NK-92 (cell line): ENCODE data around the gene IMPA2.
"Not testable (repeated sequence)": the region's sequence is repeated elsewhere in the genome, so short reads cannot be mapped to it uniquely, and the experiment has no call there.

Experiments
- DNase-seq: peaks from one replicate; lab custom pipeline; 2025; ENCODE audit not compliant: unreplicated experiment; lab: John Stamatoyannopoulos, UW

The IMPA2 gene

DNA sequence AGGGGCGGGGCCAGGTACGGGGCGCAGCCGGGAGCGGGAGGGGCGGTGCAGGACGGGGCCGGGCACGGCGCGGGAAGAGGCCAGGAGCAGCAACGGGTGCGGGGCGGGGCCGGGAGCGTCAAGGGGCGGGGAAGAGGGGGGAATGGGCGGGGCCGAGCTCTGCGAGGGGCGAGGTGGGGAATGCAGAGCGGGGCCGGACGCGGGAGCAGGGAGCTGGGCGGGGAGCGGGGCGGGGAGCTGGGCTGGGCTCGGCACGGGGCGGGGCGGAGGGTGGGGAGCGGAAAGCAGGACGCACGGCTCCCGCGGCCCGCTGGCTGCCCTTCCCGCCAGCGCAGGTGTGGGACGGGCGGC lies at the start of gene IMPA2:
Gene IMPA2, plus strand, starts transcription at position 316 of the 351 bp plus-strand sequence. CDS start 163 bp downstream, outside the sequence.
- DNase-seq, result no peak

DNA sequence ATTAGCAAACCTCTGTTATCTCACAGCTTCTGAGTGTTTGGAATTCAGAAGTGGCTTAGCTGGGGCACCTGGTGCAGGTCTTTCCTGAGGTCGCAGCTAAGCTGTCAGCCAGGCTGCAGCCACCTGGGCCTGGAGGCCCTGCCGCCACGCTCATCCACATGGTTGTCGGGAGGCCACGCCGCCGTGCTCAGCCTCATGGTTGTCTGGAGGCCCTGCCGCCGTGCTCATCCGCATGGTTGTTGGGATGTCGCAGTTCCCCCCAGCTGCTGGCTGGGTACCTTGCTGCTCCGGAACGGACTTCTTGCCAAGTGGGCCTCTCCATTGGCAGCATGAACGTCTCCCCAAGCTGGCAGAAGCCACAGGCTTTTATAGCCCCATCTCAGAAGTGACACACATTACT lies 48.9 kb upstream of the IMPA2 start:
- DNase-seq, result no peak

DNA sequence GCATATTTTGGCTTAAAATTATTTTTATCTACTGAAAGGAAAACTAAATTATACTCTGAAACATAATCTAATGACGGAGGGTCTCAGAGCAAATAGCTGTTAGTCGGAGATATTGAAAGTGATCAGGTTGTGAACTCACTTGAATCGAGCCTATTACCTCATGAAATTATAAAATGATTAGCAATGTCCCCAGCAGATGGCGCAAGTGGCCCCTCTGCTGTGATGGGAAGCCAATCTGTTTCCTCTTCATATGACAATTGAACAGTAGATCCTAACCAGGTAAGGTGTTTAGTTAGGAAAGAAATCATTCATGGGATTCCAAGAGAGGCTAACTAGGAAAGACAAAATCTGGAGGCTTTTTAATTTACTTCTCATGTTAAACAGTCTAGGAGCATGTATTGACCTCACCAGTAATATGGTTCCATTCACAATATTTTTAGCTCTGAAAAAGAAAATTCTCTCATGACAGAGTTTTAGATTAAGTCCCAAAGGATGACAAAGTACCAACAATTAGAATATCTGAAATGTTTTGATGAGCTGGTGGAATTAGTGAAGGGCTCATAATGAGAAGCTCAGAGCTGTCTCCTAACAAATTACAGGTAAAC lies 43.3 kb upstream of the IMPA2 start:
- no peak for DNase-seq

DNA sequence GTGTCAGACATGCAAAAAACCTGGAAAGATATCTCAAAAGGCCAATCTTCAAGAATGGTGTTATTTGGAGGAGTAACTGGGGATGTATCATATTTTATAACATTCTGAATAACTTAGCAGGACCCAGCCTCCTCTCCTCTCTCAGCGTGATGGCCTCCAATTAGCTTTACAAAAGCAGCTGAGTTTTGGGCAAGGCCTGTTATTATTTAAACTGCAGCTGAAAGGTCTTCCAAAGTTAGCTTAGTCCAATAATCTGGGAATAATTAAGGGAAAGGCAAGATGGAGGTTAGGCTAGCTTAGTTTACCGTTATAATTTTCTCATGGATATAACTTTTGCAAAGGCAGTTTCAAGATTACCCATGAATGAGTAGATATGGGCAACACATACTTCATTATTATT lies 40.4 kb upstream of the IMPA2 start:
- no peak for DNase-seq

DNA sequence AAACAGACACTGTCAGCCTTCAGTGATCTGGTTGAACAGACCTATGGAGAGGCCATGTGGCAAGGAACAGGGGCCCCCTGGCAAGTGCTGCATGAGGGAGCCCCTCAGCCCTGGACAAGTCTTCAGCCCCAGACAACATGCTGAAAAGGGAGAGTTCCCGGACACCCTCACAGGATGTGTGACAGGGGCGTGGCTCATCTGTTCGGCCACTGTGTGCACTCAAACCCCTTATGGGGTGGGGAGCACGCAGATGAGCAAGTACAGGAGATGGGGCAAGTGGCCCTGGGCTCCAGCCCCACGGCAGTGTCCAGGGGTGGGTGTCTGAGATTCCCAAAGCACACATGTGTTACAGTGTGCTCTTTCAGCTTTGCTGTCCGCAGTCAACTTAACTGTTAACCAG lies 37.8 kb upstream of the IMPA2 start:
- DNase-seq, result no peak

DNA sequence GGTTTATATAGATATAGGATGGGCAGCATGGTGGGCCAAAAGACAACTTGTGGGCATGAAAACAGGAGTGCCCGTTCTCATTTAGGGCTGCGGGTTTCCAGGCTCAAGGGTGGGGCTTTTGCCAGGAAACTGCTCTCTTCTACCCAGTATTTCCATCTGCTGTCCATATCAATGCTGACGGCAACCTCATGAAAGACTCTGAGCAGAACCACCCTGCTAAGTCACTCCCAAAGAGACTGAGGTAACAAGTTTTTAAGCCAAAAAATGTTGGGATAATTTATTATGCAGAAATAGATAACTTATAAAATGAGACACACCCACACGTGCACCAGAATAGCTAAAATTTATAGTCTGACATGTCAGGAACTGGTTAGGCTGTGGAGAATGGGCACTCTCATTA lies 37.1 kb upstream of the IMPA2 start:
- no peak for DNase-seq

DNA sequence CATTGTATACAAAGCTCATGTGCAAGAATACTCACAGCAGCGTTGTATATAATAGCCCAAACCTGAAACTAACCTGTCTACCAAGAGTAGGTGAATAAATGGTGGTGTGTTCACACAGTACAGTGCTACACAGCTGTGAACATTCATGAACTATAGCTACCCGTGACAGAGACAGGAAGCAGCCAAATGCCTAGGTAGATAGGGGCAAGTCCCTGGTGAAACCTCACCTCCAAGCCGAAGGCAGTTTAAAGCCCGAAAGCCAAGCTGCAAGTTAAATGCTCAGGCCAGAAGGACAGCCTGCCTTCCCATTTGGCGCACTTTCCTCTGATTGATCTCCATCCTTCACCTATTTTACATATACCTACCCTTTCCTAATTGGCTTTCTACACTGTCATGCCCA lies 36.5 kb upstream of the IMPA2 start:
- no peak for DNase-seq

DNA sequence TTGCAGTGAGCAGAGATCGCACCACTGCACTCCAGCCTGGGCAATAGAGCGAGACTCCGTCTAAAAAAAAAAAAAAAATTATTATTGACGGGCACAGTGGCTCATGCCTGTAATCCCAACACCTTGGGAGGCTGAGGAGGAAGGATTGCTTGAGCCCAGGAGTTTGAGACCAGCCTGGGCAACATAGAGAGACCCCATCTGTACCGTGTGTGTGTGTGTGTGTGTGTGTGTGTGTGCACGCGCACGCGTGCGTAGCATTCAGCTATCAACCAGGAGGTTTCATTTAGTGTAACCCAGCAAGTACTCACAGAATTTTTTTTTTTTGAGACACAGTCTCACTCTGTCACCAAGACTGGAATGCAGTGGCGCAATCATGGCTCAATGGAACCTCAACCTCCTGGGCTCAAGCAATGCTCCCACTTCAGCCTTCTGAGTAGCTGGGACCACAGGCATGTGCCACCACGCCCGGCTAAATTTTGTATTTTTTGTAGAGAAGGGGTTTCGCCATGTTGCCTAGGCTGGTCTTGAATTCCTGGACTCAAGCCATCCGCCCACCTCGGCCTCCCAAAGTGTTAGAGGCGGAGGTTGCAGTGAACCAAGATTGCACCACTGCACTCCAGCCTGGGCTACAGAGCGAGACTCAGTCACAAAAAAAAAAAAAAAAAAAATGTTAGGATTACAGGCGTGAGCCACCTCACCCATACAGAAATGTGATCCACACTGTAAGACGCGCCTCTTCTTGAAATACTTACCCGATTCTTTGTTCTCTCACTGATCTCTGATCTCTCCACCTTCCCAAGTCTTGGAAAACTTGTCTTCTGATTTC lies 35.3 kb upstream of the IMPA2 start:
- not testable (repeated sequence) for DNase-seq

DNA sequence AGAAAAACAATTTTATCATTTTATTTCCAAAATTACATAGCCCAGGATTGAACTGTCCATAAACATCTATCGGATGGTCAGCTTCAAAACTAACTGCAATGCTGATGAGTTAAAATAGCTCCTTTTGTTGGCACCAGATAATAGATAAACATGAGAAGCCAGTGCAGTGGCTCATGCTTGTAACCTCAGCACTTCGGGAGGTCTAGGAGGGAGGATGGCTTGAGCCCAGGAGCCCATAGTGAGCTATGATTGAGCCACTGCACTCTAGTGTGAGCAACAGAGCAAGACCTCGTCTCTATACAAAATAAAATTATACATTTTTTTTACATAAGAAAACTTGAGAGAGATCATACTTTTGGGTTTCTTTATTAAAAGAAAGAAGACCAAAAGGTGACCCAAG lies 34.6 kb upstream of the IMPA2 start:
- no peak for DNase-seq

DNA sequence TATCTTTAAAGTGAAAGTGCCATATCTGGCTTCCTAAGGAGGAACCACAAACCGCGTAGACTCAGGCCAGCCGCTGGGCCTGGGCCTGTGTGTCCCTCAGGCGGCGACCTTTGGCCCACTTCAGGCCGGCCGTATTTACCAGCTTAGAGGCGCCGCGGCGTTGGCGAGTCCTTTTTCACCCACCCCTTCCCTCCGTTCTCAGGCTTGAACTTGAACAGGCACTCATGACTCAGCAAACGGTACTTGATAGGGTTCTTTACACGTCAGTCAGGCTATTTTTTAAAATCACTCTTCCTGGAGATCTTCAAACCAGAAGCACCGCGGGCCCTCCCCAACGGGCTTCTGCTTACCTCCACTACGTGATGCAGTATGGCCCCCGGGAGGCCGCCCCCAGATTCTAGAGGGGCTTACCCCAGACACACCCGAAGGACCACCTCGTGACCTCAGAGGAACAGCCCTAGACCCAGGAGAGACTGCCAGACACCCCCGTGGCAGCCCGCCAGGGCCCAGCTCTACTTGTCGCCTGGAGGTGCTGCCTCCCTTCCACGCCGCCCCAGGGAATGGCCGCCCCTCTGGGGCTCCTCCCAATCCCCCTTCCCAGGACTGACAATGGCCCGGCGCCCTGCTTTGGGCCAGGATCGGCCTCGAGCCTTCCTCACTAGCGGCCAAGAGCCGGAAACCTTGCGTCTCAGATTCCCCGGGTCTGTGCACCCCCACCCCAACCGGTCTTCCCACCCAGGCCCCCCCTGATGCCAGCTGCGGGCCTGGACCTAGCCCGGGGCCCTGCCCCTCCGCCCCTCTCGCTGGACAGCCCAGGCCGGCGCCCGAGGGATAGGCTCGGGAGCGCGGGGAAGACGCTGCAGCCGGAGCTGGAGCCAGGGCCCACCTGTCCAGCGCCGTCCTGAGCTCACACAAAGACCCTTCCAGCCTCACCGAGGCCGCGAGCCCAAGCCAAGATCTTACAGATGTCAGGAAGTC lies 33.8 kb upstream of the IMPA2 start:
- no peak for DNase-seq

DNA sequence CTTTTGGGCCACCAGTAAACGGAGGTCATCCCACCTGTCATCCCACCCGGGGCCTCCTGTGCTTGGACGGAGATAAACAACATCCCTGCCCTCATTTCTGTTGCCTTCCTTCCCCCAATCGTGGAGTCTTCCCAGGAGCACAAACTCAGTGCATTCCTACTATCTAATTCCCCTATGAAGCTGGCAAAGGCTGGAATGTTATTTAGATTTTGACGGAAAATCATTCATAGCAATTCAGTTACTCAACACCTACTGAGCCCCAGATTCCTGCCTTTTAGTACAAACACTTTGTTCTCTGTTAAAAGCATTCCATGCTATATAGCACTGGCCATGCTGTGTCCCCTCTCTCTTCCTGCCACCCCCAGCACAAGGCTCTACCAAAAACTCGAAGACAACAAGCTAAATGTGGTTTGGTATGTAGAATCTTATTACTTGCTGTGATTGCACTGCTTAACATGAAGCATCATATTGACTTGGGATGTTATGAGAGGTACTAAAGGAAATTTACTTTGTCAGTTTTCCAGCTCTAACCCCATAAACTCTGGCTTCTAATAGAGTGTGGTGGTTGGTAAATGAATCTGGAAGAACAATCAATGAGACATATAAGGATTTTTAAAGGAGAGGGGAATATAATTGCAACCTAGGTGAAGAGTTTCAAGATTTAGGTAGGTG lies 32.3 kb upstream of the IMPA2 start:
- no peak for DNase-seq

DNA sequence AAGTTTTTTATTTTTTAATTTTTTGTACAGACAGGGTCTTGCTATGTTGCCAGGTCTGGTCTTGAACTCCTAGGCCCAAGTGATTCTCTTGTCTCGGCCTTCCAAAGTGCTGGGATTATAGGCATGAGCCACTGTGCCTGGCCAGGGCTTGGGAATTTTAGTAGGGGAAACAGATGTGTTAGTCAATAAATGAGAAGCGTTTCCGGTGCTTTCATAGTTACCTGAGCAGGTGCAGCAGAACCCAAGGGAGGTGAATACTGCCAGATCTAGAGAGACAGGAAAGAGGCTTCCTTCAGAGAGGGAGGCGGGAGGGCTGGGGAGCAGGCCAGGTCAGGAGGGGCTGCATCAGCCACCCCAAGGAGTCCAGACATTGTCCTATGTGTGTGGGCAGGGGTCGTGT lies 30.5 kb upstream of the IMPA2 start:
- no peak for DNase-seq

DNA sequence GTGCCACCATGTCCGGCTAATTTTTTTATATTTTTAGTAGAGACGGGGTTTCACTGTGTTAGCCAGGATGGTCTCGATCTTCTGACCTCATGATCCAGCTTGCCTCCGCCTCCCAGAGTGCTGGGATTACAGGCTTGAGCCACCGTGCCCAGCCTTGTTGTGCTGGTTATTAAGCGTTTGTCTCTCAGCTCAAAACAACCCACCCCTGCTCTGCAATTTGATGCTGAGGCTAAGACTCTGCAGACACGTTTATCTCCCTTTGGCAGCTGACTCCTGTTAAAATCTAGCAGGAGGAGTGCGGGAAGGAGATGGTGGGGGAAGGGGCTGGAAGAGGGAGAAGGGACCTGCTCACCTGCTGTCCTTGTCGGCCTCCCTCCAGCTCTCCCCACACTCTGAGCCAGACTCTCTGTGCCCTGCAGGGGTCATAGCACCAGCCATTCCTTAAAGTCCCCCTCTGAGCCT lies 29.9 kb upstream of the IMPA2 start:
- no peak for DNase-seq

DNA sequence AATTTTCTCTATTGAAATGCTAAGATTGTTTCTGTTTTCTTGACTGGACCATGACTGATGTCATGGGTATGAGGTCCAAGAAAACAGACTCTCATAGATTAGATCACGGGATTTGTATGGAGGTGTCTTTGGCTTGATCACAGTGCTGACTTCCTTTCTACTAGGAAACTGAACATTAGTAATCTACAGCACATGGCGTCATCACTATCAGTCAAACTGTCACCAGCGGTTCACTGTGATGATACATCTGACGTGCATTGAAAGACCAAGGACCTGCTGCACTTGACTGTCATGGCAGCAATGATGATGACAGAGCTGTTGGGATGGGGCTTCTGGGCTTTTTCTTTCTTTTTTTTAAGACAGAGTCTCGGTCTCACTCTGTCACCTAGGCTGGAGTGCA lies 28.2 kb upstream of the IMPA2 start:
- no peak for DNase-seq

DNA sequence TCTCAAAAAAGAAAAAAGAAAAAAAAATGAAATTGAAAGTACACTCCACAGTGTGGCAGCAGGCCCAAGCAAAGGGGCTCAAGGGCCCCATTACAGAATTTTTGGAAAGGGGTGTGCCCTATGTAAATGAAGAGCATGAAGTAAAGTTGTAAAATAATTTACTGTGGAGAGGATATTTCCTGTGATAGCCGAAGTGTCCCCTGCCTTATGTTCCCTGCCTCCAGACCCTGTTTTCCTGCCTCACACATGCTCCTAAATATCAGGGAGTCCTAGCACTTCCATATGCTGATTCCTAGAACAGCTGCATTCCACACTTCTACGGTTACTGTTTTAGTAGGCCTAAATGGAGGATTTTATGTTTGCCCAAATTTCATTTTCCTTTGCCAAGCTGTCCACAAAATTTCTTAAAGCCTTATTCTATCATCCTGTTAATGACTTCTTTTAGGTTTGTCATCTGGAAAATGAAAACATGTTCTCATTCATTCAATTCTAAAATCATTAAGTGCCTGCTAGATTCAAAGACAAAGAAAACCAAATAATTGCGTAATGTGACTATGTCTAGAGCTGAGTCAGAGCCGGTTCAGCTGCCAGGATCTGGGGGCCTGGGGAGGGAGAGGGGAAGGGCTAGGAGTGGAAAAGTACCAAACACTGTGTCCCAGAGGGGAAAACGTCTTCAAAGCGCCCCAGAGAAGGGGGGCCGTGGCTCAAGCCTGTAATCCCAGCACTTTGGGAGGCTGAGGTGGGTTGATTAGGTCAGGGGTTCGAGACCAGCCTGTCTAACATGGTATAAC lies 25.9 kb upstream of the IMPA2 start:
- DNase-seq, result no peak

DNA sequence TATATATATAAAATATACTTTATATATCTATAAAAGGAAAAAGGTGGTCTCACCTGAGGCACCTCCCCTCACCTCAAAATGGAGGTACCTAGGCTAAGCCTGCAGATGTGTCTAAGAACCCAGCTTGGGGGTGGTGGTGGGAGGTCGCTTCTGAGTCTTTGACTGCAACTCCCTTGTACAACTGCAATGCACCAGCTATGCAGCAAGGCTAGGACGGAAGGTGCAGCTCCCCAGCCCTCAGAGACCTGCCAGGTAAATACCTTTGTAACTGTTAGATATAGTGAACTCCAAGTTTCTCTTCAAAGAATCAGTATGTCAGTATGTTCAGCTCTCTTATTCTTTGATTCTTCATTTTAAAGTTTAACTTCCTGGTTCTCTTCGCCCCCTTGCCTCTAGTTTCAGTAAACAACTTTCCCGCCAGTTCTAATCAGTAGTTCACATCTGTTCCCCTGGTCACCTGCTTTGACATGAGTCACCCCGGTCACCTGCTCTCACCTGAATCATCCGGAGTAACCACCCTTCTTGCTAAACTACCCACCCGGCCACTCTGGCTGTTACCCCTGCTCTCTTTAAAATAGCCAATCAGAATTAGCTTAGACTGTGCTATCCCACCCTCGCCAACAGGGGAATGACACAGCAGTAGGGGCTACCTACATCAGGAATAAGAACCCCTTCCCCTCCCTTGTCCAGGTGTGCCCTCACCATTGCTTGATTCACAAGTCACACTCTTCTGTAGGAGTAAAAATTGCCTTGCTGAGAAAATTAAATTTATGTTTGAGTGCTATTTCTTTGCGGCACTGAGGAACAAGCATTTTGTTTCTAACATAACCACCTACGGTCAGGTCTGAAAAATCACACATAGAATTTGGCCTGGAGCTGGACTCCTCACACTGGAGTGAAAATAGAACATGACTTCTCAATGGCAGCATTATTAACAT lies 24.7 kb upstream of the IMPA2 start:
- DNase-seq, result no peak

DNA sequence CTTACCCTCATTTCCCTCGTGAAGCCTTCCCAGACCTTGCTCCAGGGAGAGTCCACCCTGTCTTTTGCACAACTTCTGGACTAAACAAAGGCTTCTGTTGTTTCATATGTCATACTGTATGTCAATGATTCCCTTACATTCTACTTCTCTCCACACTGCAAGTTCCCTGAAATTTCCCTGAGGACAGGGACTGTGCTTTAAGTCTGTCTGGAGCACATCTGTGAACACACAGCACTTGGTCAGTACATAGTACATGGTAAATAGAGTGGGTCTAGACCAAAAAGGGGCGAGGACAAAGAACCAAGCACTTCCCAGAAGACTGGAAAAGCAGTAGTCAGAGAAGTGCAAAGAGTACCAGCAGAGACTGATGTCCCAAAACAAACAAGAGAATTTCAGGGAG lies 23.7 kb upstream of the IMPA2 start:
- no peak for DNase-seq

DNA sequence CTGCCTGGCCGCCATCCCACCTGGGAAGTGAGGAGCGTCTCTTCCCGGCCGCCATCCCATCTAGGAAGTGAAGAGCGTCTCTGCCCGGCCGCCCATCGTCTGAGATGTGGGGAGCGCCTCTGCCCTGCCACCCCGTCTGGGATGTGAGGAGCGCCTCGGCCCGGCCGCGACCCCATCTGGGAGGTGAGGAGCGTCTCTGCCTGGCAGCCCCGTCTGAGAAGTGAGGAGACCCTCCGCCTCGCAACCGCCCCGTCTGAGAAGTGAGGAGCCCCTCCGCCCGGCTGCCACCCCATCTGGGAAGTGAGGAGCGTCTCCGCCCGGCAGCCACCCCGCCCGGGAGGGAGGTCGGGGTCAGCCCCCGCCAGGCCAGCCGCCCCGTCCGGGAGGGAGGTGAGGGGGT lies 21.7 kb upstream of the IMPA2 start:
- not testable (repeated sequence) for DNase-seq

DNA sequence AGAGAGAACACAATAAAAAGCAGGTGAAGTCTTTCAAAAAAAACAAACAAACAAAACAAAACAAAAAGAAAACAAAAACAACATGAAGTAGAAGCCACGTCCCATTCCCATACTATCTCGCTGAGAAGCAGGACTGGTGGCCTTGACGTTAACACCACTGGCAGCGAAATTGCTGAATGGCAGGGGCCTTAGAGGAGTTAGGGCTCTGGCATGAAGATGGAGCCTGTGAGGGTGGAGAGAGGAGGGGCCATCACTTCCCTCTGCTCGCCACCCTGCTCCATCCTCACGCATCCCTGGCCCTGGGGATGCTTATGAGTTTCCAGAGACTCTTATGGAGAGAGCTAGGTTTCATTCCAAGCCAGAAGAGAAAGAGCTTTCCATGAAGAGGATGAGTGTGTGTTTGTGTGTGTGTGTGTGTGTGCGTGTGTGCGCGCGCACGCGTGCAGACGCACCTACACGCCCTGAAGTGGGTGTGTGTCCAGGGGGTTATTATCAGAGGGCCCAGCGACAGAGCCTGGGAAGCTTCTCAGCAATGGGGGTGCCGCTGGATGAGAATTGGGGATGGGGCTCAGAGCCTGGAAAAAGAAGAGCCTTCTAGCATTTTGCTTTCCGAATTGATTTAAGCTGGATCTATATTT lies 20.4 kb upstream of the IMPA2 start:
- no peak for DNase-seq
